H9 (cell line): ENCODE results near the gene SMDT1. TPM values are rescaled to one million over a fixed set of nuclear protein-coding genes. Genes with fewer than 3 reads are reported as not detected.

ENCODE experiments used
- DNase-seq: peaks from one replicate; pipeline ENCODE4 v3.0.0-alpha.2; 2017
- H2AFZ ChIP-seq: one replicate; pipeline ENCODE4 v1.6.1; 2013; ENCODE audit warnings: mild to moderate bottlenecking, low read length, control low read depth, moderate library complexity
- H2AK5ac ChIP-seq: 2 replicates; pipeline ENCODE4 v1.6.1; 2013; ENCODE audit warnings: low read length, control low read depth, mixed read lengths; ENCODE audit not compliant: insufficient read length
- H2BK120ac ChIP-seq: one replicate; pipeline ENCODE4 v1.6.1; 2013; ENCODE audit warnings: low read depth, mild to moderate bottlenecking, low read length, control low read depth, inconsistent platforms; ENCODE audit not compliant: poor library complexity, severe bottlenecking
- H2BK12ac ChIP-seq: 2 replicates; pipeline ENCODE4 v1.6.1; 2013; ENCODE audit warnings: low read length, control low read depth, mixed read lengths, low read depth; ENCODE audit not compliant: insufficient read length
- H2BK15ac ChIP-seq: 2 replicates; pipeline ENCODE4 v1.6.1; 2013; ENCODE audit warnings: low read depth, low read length, control low read depth
- H2BK20ac ChIP-seq: one replicate; pipeline ENCODE4 v1.6.1; 2013; ENCODE audit warnings: low read depth, mild to moderate bottlenecking, low read length, control low read depth, inconsistent platforms; ENCODE audit not compliant: poor library complexity, severe bottlenecking
- H2BK5ac ChIP-seq: 2 replicates; pipeline ENCODE4 v1.6.1; 2013; ENCODE audit warnings: low read length, control low read depth, mixed read lengths; ENCODE audit not compliant: insufficient read length
- H3K14ac ChIP-seq: 2 replicates; pipeline ENCODE4 v1.6.1; 2013; ENCODE audit warnings: low read length, control low read depth; ENCODE audit not compliant: insufficient read depth
- H3K18ac ChIP-seq: 2 replicates; pipeline ENCODE4 v1.6.1; 2013; ENCODE audit warnings: low read depth, mild to moderate bottlenecking, mixed read lengths, low read length, control low read depth; ENCODE audit not compliant: insufficient read length
- H3K23ac ChIP-seq: 2 replicates; pipeline ENCODE4 v1.6.1; 2013; ENCODE audit warnings: low read length, control low read depth, mixed read lengths, low read depth; ENCODE audit not compliant: insufficient read length
- H3K23me2 ChIP-seq: 2 replicates; pipeline ENCODE4 v1.6.1; 2013; ENCODE audit warnings: low read depth, mild to moderate bottlenecking, mixed read lengths, low read length, control low read depth; ENCODE audit not compliant: insufficient read length, poor library complexity, severe bottlenecking
- H3K27ac ChIP-seq: 2 replicates; pipeline ENCODE4 v1.5.1; 2013; ENCODE audit warnings: low read length, control low read depth, mixed read lengths, low read depth; ENCODE audit not compliant: insufficient read length
- H3K27me3 ChIP-seq: 2 replicates; pipeline ENCODE4 v1.6.1; 2013; ENCODE audit warnings: low read length, control low read depth, inconsistent platforms; ENCODE audit not compliant: insufficient read depth
- H3K4ac ChIP-seq: 2 replicates; pipeline ENCODE4 v1.6.1; 2013; ENCODE audit warnings: low read depth, mild to moderate bottlenecking, control low read depth, inconsistent platforms, low read length, moderate library complexity
- H3K4me1 ChIP-seq: 2 replicates; pipeline ENCODE4 v1.6.1; 2013; ENCODE audit warnings: low read length, control low read depth, inconsistent platforms; ENCODE audit not compliant: insufficient read depth
- H3K4me2 ChIP-seq: 2 replicates; pipeline ENCODE4 v1.6.1; 2013; ENCODE audit warnings: low read length, control low read depth, mixed read lengths; ENCODE audit not compliant: insufficient read length, insufficient read depth
- H3K56ac ChIP-seq: 2 replicates; pipeline ENCODE4 v1.6.1; 2013; ENCODE audit warnings: low read depth, mild to moderate bottlenecking, mixed read lengths, low read length, control low read depth; ENCODE audit not compliant: insufficient read length
- H3K79me1 ChIP-seq: 2 replicates; pipeline ENCODE4 v1.6.1; 2013; ENCODE audit warnings: low read depth, mild to moderate bottlenecking, moderate library complexity, low read length, control low read depth, inconsistent platforms; ENCODE audit not compliant: insufficient read depth, poor library complexity, severe bottlenecking
- H3K79me2 ChIP-seq: 2 replicates; pipeline ENCODE4 v1.6.1; 2013; ENCODE audit warnings: low read length, control low read depth, inconsistent platforms; ENCODE audit not compliant: insufficient read depth
- H3K9ac ChIP-seq: 2 replicates; pipeline ENCODE4 v1.6.1; 2013; ENCODE audit warnings: low read length, control low read depth, mixed read lengths; ENCODE audit not compliant: insufficient read length; ENCODE audit errors: extremely low read depth
- H3K9me3 ChIP-seq: one replicate; pipeline ENCODE4 v1.6.1; 2013; ENCODE audit warnings: low read depth, low read length, inconsistent platforms; ENCODE audit not compliant: control insufficient read depth
- H3T11ph ChIP-seq: one replicate; pipeline ENCODE4 v1.6.1; 2013; ENCODE audit warnings: mild to moderate bottlenecking, low read length, control low read depth, inconsistent platforms
- H4K20me1 ChIP-seq: one replicate; pipeline ENCODE4 v1.6.1; 2013; ENCODE audit not compliant: control insufficient read depth, insufficient read length, insufficient read depth
- H4K5ac ChIP-seq: 2 replicates; pipeline ENCODE4 v1.6.1; 2013; ENCODE audit warnings: low read depth, mild to moderate bottlenecking, mixed read lengths, low read length, control low read depth; ENCODE audit not compliant: insufficient read length
- H4K8ac ChIP-seq: replicated peaks from 2 replicates; pipeline ENCODE4 v1.6.1; 2013; ENCODE audit warnings: low read length, control low read depth, mixed read lengths, low read depth; ENCODE audit not compliant: insufficient read length
- H4K91ac ChIP-seq: 2 replicates; pipeline ENCODE4 v1.6.1; 2013; ENCODE audit warnings: low read depth, mild to moderate bottlenecking, moderate library complexity, mixed read lengths, low read length, control low read depth; ENCODE audit not compliant: insufficient read length
- H3K27ac Mint-ChIP-seq, 3 experiments: 2 replicates in 2 of 3; 3 replicates in 1 of 3; pipeline ENCODE4 v1.8.0; 2020 to 2021; ENCODE audit warnings: mixed read lengths in 3 of 3, mild to moderate bottlenecking in 1 of 3, moderate library complexity in 1 of 3
- H3K27me3 Mint-ChIP-seq: 2 replicates; pipeline ENCODE4 v1.8.0; 2021; ENCODE audit warnings: low read depth, mild to moderate bottlenecking, moderate library complexity, mixed read lengths
- H3K36me3 Mint-ChIP-seq, 3 experiments: 2 replicates in 2 of 3; 3 replicates in 1 of 3; pipeline ENCODE4 v1.8.0; 2020 to 2021; ENCODE audit warnings: low read depth in 3 of 3, mixed read lengths in 3 of 3; ENCODE audit not compliant: insufficient read depth in 1 of 3
- H3K4me1 Mint-ChIP-seq, 2 experiments: 2 replicates each; pipeline ENCODE4 v1.8.0; 2020; ENCODE audit warnings: mixed read lengths in 2 of 2
- H3K4me3 Mint-ChIP-seq, 2 experiments: 2 replicates in 1 of 2; 3 replicates in 1 of 2; pipeline ENCODE4 v1.8.0; 2020 to 2021; ENCODE audit warnings: mild to moderate bottlenecking in 2 of 2, mixed read lengths in 2 of 2, moderate library complexity in 1 of 2
- H3K9me3 Mint-ChIP-seq, 2 experiments: 2 replicates in 1 of 2; 3 replicates in 1 of 2; pipeline ENCODE4 v1.8.0; 2020; ENCODE audit warnings: mild to moderate bottlenecking in 2 of 2, mixed read lengths in 2 of 2, moderate library complexity in 1 of 2
- CTCF ChIP-seq: fragments of 200-600 bp; sonication (generic); conservative IDR thresholded peaks from 3 replicates; pipeline ENCODE4 v1.8.0; 2021; ENCODE audit warnings: antibody characterized with exemption, mild to moderate bottlenecking
- WGBS: extraction: QIAGEN DNeasy Blood & Tissue Kit; methylation state at CpG from one replicate; pipeline ENCODE4 v1.1.7; 2013; ENCODE audit warnings: missing lambda C conversion rate, low lambda C conversion rate, mixed read lengths; ENCODE audit not compliant: insufficient read length; ENCODE audit errors: extremely low coverage; 5-methylcytosine and 5-hydroxymethylcytosine counted together
- total RNA-seq: library from RNA; stranded (reverse); gene quantifications from 2 replicates; pipeline ENCODE4 v1.2.1, GENCODE V29; 2021

The SMDT1 gene
- total RNA-seq, 1 experiment from 2014 or later, result 45.0 TPM

- peaks cover 40 to 61% (median 55%) of the 10 kb centered on the region in 3 experiments for H3K36me3 Mint-ChIP-seq
- H3K4ac ChIP-seq, result no peak overlapping the region
- H3K27me3 ChIP-seq, result no peaks in the 10 kb centered on the region
- no peak overlapping the region for H3K14ac ChIP-seq
- no peak for DNase-seq
- H3K27ac ChIP-seq, result no peak overlapping the region
- no peak for TF ChIP-seq CTCF
- peaks cover 6% of the 10 kb centered on the region for H3K23me2 ChIP-seq
- no peak overlapping the region for H3K23ac ChIP-seq
- no peak overlapping the region for H2AFZ ChIP-seq
- H3K79me2 ChIP-seq, result no peaks in the 10 kb centered on the region; the same call in 1 of the 2 replicates
- no peak overlapping the region for H3K56ac ChIP-seq
- peaks cover 6 to 8% of the 10 kb centered on the region in 2 experiments; a peak in 4 of 5 replicates for H3K9me3 Mint-ChIP-seq
- H3K4me1 Mint-ChIP-seq, result peaks cover 6 to 13% of the 10 kb centered on the region in 2 experiments
- no peak overlapping the region for H4K8ac ChIP-seq
- no peaks in the 10 kb centered on the region for H3K27me3 Mint-ChIP-seq
- no peak overlapping the region for H4K91ac ChIP-seq
- no peak overlapping the region for H3K9ac ChIP-seq
- no peak overlapping the region for H3K18ac ChIP-seq
- no peak overlapping the region for H2BK15ac ChIP-seq
- H2BK5ac ChIP-seq, result no peak overlapping the region
- no peak overlapping the region for H3K27ac Mint-ChIP-seq
- no peak overlapping the region for H4K5ac ChIP-seq
- no peak overlapping the region for H2BK120ac ChIP-seq
- H2BK12ac ChIP-seq, result no peak overlapping the region
- H3K79me1 ChIP-seq, result peaks cover 3% of the 10 kb centered on the region
- H2AK5ac ChIP-seq, result no peak overlapping the region
- H4K20me1 ChIP-seq, result no peaks in the 10 kb centered on the region
- no peaks in the 10 kb centered on the region for H3K9me3 ChIP-seq
- WGBS, result no CpG with 5 or more reads among the region's 8 CpGs
- H3T11ph ChIP-seq, result no peak overlapping the region
- no peak overlapping the region for H3K4me3 Mint-ChIP-seq
- no peak overlapping the region for H3K4me2 ChIP-seq
- no peak overlapping the region for H2BK20ac ChIP-seq
- no peaks in the 10 kb centered on the region for H3K4me1 ChIP-seq
These were observed 5.4 kb downstream of the SMDT1 start for GRCh38 chr22:42084874-42085273.
